Measurements from ENCODE around the gene ZNF502. TPM values are rescaled to one million over a fixed set of nuclear protein-coding genes. Genes with fewer than 3 reads are reported as not detected.

The ZNF502 gene
- total and polyA plus RNA-seq, 11 donors, result 1.9 to 4.8 (median 3.4) TPM

DNA sequence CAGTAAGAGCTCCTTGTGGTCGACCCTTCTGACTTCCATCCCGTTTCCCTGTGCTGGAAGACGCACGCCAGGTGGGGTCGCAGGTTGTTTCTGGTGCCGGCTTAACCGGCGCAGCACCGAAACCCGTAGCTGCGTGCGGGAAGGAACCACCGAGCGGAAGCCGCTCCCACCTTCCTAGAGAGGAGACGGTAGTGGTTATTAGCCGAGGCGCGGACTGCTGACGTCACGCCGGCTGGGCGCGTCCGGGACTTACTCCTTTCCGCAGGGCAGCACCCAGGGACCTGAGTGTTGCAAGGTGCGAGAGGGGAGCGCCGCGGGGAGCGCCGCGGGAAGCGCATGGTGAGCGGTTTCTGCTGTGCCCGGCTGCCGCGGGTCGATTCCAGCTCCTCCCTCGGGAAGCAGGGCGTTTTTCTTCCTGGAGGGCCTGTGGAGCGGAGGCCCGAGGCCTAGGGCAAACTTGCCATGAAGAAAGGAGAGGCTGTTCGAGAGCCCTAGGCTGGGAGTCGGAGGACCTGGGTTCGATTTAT, 17.0 kb downstream of the ZNF502 start, which contains the start of gene ZNF501:
Gene ZNF501, plus strand, starts transcription at position 252 of the 527 bp plus-strand sequence. CDS start 4,787 bp downstream, outside the sequence.
- H3K27ac ChIP-seq, result peak within 1 kb of the TSS in 10 of 12 donors; percentile 18 to 75 (median 57)
- TF ChIP-seq, protein P1, sequence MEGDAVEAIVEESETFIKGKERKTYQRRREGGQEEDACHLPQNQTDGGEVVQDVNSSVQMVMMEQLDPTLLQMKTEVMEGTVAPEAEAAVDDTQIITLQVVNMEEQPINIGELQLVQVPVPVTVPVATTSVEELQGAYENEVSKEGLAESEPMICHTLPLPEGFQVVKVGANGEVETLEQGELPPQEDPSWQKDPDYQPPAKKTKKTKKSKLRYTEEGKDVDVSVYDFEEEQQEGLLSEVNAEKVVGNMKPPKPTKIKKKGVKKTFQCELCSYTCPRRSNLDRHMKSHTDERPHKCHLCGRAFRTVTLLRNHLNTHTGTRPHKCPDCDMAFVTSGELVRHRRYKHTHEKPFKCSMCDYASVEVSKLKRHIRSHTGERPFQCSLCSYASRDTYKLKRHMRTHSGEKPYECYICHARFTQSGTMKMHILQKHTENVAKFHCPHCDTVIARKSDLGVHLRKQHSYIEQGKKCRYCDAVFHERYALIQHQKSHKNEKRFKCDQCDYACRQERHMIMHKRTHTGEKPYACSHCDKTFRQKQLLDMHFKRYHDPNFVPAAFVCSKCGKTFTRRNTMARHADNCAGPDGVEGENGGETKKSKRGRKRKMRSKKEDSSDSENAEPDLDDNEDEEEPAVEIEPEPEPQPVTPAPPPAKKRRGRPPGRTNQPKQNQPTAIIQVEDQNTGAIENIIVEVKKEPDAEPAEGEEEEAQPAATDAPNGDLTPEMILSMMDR (IDR thresholded peaks at IDR 0.05), result peak in 1 of 12 donors; percentile 25
- TF ChIP-seq POLR2A (IDR thresholded peaks at IDR 0.05), result peak in 1 of 2 donors; percentile 53
- peaks cover 0 to 88% (median 68%) of the 10 kb centered on the region in 12 donors for H3K9me3 ChIP-seq
- WGBS, 4 donors, result 0 to 2% (median 1%) methylated on average over 25 to 46 of the region's 46 CpGs
- DNase-seq, result peak; percentile 94 to 97 (median 95)
- H3K4me3 ChIP-seq, result peak within 1 kb of the TSS; percentile 46 to 94 (median 78)
- ATAC-seq, result peak; percentile 95 to 100 (median 100)
- H3K27me3 ChIP-seq, result no peaks in the 10 kb centered on the region
- H3K36me3 ChIP-seq, result peaks cover 8 to 46% (median 33%) of the 10 kb centered on the region in 9 donors
- peaks cover 0 to 12% (median 3%) of the 10 kb centered on the region in 12 donors for H3K4me1 ChIP-seq
- intact Hi-C loops (cut with DNase I), result loop anchor here in 6 of 10 donors (1.0 to 2.0 kb wide), 5 partner anchors 16 to 133 kb away; partner anchors contain the start of genes ZNF502 (in 5 of the 6), KIAA1143 (in 1 of the 6) and KIF15 (in 1 of the 6)

DNA sequence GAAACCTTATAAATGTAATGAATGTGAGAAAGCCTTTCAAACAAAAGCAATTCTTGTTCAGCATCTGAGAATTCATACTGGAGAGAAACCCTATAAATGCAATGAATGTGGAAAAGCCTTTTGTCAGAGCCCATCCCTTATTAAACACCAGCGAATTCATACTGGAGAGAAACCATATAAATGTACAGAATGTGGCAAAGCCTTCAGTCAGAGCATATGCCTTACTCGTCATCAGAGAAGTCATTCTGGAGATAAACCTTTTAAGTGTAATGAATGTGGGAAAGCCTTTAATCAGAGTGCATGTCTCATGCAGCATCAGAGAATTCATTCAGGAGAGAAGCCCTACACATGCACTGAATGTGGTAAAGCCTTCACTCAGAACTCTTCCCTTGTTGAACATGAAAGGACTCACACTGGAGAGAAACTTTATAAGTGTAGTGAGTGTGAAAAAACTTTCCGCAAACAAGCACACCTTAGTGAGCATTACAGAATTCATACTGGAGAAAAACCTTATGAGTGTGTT, 22.2 kb downstream of the ZNF502 start:
- 95 to 98% (median 97%) methylated on average over 3 of the region's 3 CpGs for whole genome bisulfite sequencing, 4 donors
- Histone ChIP-seq H3K4me1 (peaks cover 0 to 9% (median 0%) of the 10 kb centered on the region in 12 donors), H3K4me3 (no peak overlapping the region), H3K36me3 (peaks cover 8 to 61% (median 39%) of the 10 kb centered on the region in 9 donors), H3K9me3 (peaks cover 4 to 99% (median 83%) of the 10 kb centered on the region in 12 donors), H3K27ac (no peak overlapping the region), H3K27me3 (no peaks in the 10 kb centered on the region)
- intact Hi-C loops (cut with DNase I), result no loop called here
- ATAC-seq (no peak), DNase-seq (no peak)
- TF ChIP-seq, protein P1 (IDR thresholded peaks at IDR 0.05), result no peak
- TF ChIP-seq POLR2A (IDR thresholded peaks at IDR 0.05), result no peak

DNA sequence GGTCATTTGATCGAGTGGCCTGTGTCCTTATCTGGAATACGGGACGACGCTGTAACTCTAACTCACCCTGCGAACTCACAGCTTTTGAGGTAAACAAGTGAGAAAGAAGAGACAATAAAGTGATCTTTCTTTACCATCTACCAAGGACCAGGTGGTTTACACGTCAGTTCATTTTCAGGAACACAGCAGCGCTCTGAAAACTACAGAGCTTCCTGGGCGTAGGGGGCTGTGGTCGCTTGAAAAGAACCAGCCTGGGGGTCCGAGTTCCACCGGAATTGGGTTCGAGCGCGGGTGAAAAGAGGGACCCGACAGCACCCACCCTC, 48.6 kb downstream of the ZNF502 start:
- peak in 1 of 4 donors; percentile 13 for ATAC-seq

More for the DNA sequence above, 48.6 kb downstream of the ZNF502 start:
- Histone ChIP-seq H3K36me3 (peaks cover 0 to 28% (median 2%) of the 10 kb centered on the region in 9 donors), H3K27me3 (no peaks in the 10 kb centered on the region), H3K9me3 (peaks cover 0 to 19% (median 1%) of the 10 kb centered on the region in 12 donors), H3K4me3 (peak overlapping the region; percentile 63 to 94 (median 74)), H3K27ac (peak overlapping the region in 11 of 12 donors; percentile 34 to 84 (median 72)), H3K4me1 (peaks cover 0 to 20% (median 13%) of the 10 kb centered on the region in 12 donors)
- DNase-seq, result no peak
- intact Hi-C loops (cut with DNase I), result loop anchor here in 9 of 10 donors (1.0 to 10.0 kb wide), 7 partner anchors 30 to 104 kb away; partner anchors contain the start of genes TMEM42 (in 7 of the 9), ZNF502 (in 2 of the 9) and ZNF501 (in 1 of the 9)
- TF ChIP-seq, protein P1 (IDR thresholded peaks at IDR 0.05), result no peak
- TF ChIP-seq POLR2A (IDR thresholded peaks at IDR 0.05), result no peak
- WGBS, 4 donors, result 1 to 3% (median 2%) methylated on average over 15 of the region's 15 CpGs
